HCT116 (cell line): ENCODE measurements around the gene GGNBP2. TPM values are rescaled to one million over a fixed set of nuclear protein-coding genes. Genes with fewer than 3 reads are reported as not detected.
"Not testable (repeated sequence)": the region's sequence is repeated elsewhere in the genome, so short reads cannot be mapped to it uniquely, and the experiment has no call there.

Source experiments
- ATAC-seq: fragments of 200-7000 bp; cut with Tn5 transposase; 2 replicates; pipeline ENCODE4 v1.9.1; 2020; ENCODE audit warnings: mild to moderate bottlenecking, moderate library complexity
- BruUV-seq: library from RNA; stranded (reverse); fragments of 400-500 nt; replicated peaks from 2 replicates; lab custom pipeline; 2021; lab: Mats Ljungman, UMichigan
- CTCF ChIA-PET: fragments of 300-600 bp; sonication (Branson Sonifier 250); formaldehyde crosslinking; loops from one replicate; lab custom pipeline; 2021; ENCODE audit warnings: antibody characterized with exemption; lab: Charles Lee
- POLR2A ChIA-PET: fragments of 300-600, 350-600 bp; sonication (Branson Sonifier 250); formaldehyde crosslinking; loops from one replicate; lab custom pipeline; 2021; ENCODE audit warnings: antibody characterized with exemption; lab: Charles Lee
- RAD21 ChIA-PET, 2 experiments: fragments of 300-600 bp; sonication (Branson Sonifier 250); formaldehyde crosslinking; loops; one replicate each; lab custom pipeline; 2023; ENCODE audit warnings: low total read pairs in 2 of 2; ENCODE audit not compliant: uncharacterized antibody in 2 of 2, unreplicated experiment in 2 of 2, low non-redundant PET in 1 of 2; lab: Charles Lee
- DNase-seq: peaks from one replicate; pipeline ENCODE4 v3.0.0-alpha.2; 2010; ENCODE audit warnings: low read depth, low spot score
- H2AFZ ChIP-seq: fragments of 200-600 bp; shearing (Covaris generic), sonication (generic); 2 replicates; pipeline ENCODE4 v1.6.1; 2017; ENCODE audit warnings: low read depth, mixed run types, mixed read lengths, antibody characterized with exemption, low read length; ENCODE audit not compliant: poor library complexity, severe bottlenecking
- H3K27ac ChIP-seq: 2 replicates; pipeline ENCODE4 v1.5.1; 2012; ENCODE audit warnings: low read depth, low read length
- H3K27me3 ChIP-seq: fragments of 200-600 bp; sonication (generic); 2 replicates; pipeline ENCODE4 v1.6.1; 2016; ENCODE audit warnings: mixed run types, low read length, mixed read lengths; ENCODE audit not compliant: insufficient read depth
- H3K36me3 ChIP-seq, 2 experiments: fragments of 200-500 bp in 1 of 2; fragments of 200-600 bp in 1 of 2; sonication (Bioruptor generic) in 1 of 2; sonication (generic) in 1 of 2; 2 replicates each; pipeline versions ENCODE4 v1.5.1 to v1.6.1; 2014 to 2016; ENCODE audit warnings: low read length in 2 of 2, inconsistent platforms in 1 of 2, mixed read lengths in 1 of 2, mixed run types in 1 of 2; ENCODE audit not compliant: insufficient read depth in 2 of 2, control insufficient read depth in 1 of 2
- H3K4me1 ChIP-seq, 2 experiments: fragments of 200-600 bp in 1 of 2; sonication (generic) in 1 of 2; 2 replicates each; pipeline versions ENCODE4 v1.5.1 to v1.6.1; 2012 to 2017; ENCODE audit warnings: low read length in 2 of 2, inconsistent platforms in 1 of 2, mild to moderate bottlenecking in 1 of 2, mixed read lengths in 1 of 2, mixed run types in 1 of 2, moderate library complexity in 1 of 2; ENCODE audit not compliant: insufficient read depth in 2 of 2, control insufficient read depth in 1 of 2
- H3K4me2 ChIP-seq: fragments of 200-600 bp; sonication (generic); 2 replicates; pipeline ENCODE4 v1.6.1; 2017; ENCODE audit warnings: mixed run types, low read length, mixed read lengths
- H3K4me3 ChIP-seq, 2 experiments: fragments of 200-600 bp in 1 of 2; sonication (generic) in 1 of 2; replicated peaks in 1 of 2; 2 replicates each; pipeline ENCODE4 v1.5.1; 2011 to 2016; ENCODE audit warnings: low read length in 2 of 2, control low read depth in 1 of 2, low read depth in 1 of 2, mild to moderate bottlenecking in 1 of 2, mixed read lengths in 1 of 2, mixed run types in 1 of 2
- H3K79me2 ChIP-seq: fragments of 200-600 bp; sonication (generic); 2 replicates; pipeline ENCODE4 v1.6.1; 2017; ENCODE audit warnings: mild to moderate bottlenecking, mixed run types, low read length, moderate library complexity, mixed read lengths; ENCODE audit not compliant: insufficient read depth
- H3K9ac ChIP-seq: fragments of 200-600 bp; sonication (generic); 2 replicates; pipeline ENCODE4 v1.6.1; 2016; ENCODE audit warnings: low read length, mixed read lengths
- H3K9me2 ChIP-seq: fragments of 200-600 bp; sonication (generic), shearing (Covaris generic); 2 replicates; pipeline ENCODE4 v1.6.1; 2017; ENCODE audit warnings: mixed run types, mild to moderate bottlenecking, moderate library complexity; ENCODE audit not compliant: insufficient read depth
- H3K9me3 ChIP-seq, 2 experiments: fragments of 200-500 bp in 1 of 2; fragments of 200-600 bp in 1 of 2; sonication (Bioruptor generic) in 1 of 2; sonication (generic) in 1 of 2; 2 replicates each; pipeline ENCODE4 v1.6.1; 2014 to 2017; ENCODE audit warnings: low read length in 2 of 2, mixed read lengths in 2 of 2, inconsistent platforms in 1 of 2, low read depth in 1 of 2, mild to moderate bottlenecking in 1 of 2, mixed run types in 1 of 2, moderate library complexity in 1 of 2; ENCODE audit not compliant: control insufficient read depth in 1 of 2, insufficient read depth in 1 of 2
- H4K20me1 ChIP-seq: fragments of 200-600 bp; sonication (generic), shearing (Covaris generic); 2 replicates; pipeline ENCODE4 v1.6.1; 2017; ENCODE audit warnings: mixed run types, mild to moderate bottlenecking, moderate library complexity; ENCODE audit not compliant: insufficient read depth
- CBX3 ChIP-seq: IDR thresholded peaks from 2 replicates; pipeline ENCODE4 v1.6.1; 2012; ENCODE audit warnings: low read depth
- EZH2 ChIP-seq: fragments of 200-600 bp; sonication (generic); IDR thresholded peaks from 2 replicates; pipeline ENCODE4 v1.6.1; 2017; ENCODE audit warnings: antibody characterized with exemption, mixed run types
- POLR2AphosphoS5 ChIP-seq: IDR thresholded peaks from 2 replicates; pipeline ENCODE4 v1.6.1; 2011; ENCODE audit warnings: mild to moderate bottlenecking, low read depth, low read length, moderate library complexity
- RAD21 ChIP-seq: IDR thresholded peaks from 2 replicates; pipeline ENCODE4 v1.6.1; 2012; ENCODE audit warnings: low read depth, mild to moderate bottlenecking
- intact Hi-C: fragments of 100-400 bp; cut with micrococcal nuclease; formaldehyde crosslinking; loops from 2 replicates; pipeline ENCODE4 v1.10.0; 2022
- total RNA-seq: library from RNA; stranded (reverse); gene quantifications from one replicate; pipeline ENCODE4 v1.2.1, GENCODE V29; 2021; ENCODE audit not compliant: unreplicated experiment
- TF ChIP-seq, protein P1 (sequence below), 3 experiments: fragments of 200-600 bp in 1 of 3; sonication (generic) in 1 of 3; IDR thresholded peaks in 2 of 3; conservative IDR thresholded peaks in 1 of 3; 2 replicates each; pipeline ENCODE4 v1.5.1; 2012 to 2017; ENCODE audit warnings: low read depth in 2 of 3, low read length in 2 of 3, antibody characterized with exemption in 1 of 3, borderline replicate concordance in 1 of 3, control low read depth in 1 of 3, mild to moderate bottlenecking in 1 of 3, mixed read lengths in 1 of 3, mixed run types in 1 of 3, moderate library complexity in 1 of 3; ENCODE audit not compliant: insufficient read depth in 1 of 3

The GGNBP2 gene
- total RNA-seq, 1 experiment from 2014 or later: 58.2 TPM

DNA sequence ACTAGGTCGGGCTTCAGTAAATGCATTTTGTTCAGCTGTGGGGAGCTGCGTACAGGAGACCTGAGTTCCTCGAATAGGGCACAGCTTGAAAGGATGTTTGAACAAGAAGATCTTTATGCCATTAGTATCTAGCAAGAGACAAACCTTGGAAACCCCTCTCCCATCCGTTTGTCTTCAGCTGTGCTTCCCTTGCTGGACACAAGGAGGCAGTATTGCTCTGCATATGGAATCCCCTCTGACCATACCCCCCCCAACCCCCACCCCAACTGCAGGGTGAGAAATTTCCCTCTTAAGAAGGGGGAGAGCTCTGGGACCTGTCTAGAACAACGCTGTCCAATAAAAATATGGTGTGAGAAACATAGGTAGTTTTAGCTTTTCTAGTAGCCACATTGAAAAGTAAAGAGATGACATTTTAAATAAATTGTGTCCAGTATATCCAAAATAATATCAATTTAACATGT is 58.2 kb downstream of the GGNBP2 start:
- intact Hi-C loops: loop anchor here (5.0 kb wide), 1 partner anchor 56 kb away; no protein-coding TSS in a partner anchor
- DNase-seq: peak; percentile 58
- no peaks in the 10 kb centered on the region for H3K27me3 ChIP-seq
- TF ChIP-seq, protein P1, sequence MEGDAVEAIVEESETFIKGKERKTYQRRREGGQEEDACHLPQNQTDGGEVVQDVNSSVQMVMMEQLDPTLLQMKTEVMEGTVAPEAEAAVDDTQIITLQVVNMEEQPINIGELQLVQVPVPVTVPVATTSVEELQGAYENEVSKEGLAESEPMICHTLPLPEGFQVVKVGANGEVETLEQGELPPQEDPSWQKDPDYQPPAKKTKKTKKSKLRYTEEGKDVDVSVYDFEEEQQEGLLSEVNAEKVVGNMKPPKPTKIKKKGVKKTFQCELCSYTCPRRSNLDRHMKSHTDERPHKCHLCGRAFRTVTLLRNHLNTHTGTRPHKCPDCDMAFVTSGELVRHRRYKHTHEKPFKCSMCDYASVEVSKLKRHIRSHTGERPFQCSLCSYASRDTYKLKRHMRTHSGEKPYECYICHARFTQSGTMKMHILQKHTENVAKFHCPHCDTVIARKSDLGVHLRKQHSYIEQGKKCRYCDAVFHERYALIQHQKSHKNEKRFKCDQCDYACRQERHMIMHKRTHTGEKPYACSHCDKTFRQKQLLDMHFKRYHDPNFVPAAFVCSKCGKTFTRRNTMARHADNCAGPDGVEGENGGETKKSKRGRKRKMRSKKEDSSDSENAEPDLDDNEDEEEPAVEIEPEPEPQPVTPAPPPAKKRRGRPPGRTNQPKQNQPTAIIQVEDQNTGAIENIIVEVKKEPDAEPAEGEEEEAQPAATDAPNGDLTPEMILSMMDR (IDR thresholded peaks at IDR 0.05 in 2 of 3, conservative IDR thresholded peaks at IDR 0.05 in 1 of 3; ENCODE audit: borderline replicate concordance in 1 of 3, insufficient read depth in 1 of 3, low read depth in 2 of 3, low read length in 2 of 3): peak; percentile 38 to 78 (median 71); a peak in 5 of 6 replicates
- TF ChIP-seq EZH2 (no peak), POLR2AphosphoS5 (peak; percentile 17; the same call in 1 of the 2 replicates), CBX3 (no peak), RAD21 (peak; percentile 64)
- TF ChIP-seq, all 23 proteins: peak for 3
- Histone ChIP-seq H3K9me3 (no peaks in the 10 kb centered on the region), H3K27ac (peak overlapping the region; percentile 81), H3K4me3 (peak overlapping the region; percentile 91 to 98), H3K36me3 (peaks cover 0 to 17% of the 10 kb centered on the region in 2 experiments; a peak in 2 of 4 replicates), H3K9ac (peak overlapping the region; percentile 99), H3K4me1 (peaks cover 7 to 27% of the 10 kb centered on the region in 2 experiments; a peak in 3 of 4 replicates), H2AFZ (no peak overlapping the region), H3K4me2 (peak overlapping the region; percentile 100), H3K79me2 (peaks cover 47% of the 10 kb centered on the region), H3K9me2 (no peaks in the 10 kb centered on the region), H4K20me1 (no peaks in the 10 kb centered on the region)
- CTCF ChIA-PET: interaction anchor here (0.6 to 3.7 kb wide), 21 partner anchors 8 to 859 kb away, joined by 3 to 20 read pairs (median 4); partner anchors contain the start of gene DHRS11
- RAD21 ChIA-PET: interaction anchor here in 1 of 2 experiments (0.6 to 2.0 kb wide), 2 partner anchors 57 to 135 kb away, joined by 3 to 5 read pairs; no protein-coding TSS in a partner anchor
- POLR2A ChIA-PET: interaction anchor here (0.6 kb wide), 1 partner anchor 51 kb away, joined by 6 read pairs; no protein-coding TSS in a partner anchor
- ATAC-seq: peak; percentile 29
- no TSS peak for BruUV-seq

DNA sequence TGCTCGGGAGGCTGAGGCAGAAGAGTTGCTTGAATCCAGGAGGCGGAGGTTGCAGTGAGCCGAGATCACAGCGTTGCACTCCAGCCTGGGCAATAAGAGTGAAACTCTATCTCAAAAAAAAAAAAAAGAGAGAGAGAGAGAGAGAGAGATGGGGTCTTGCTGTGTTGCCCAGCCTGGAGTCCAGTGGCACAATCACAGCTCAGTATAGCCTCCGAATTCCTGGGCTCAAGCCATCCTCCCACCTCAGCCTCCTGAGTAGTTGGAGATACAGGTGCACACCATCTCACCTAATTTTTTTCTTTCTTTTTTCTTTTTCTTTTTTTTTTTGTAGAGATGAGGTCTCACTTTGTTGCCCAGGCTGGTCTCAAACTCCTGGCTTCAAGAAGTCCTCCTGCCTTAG is 60.3 kb downstream of the GGNBP2 start:
- H3K4me3 ChIP-seq, DNase-seq, H2AFZ ChIP-seq, H4K20me1 ChIP-seq, H3K27me3 ChIP-seq, H3K4me2 ChIP-seq, H3K27ac ChIP-seq, CTCF ChIA-PET, ATAC-seq, BruUV-seq, RAD21 ChIA-PET, H3K9me2 ChIP-seq, intact Hi-C loops, H3K9me3 ChIP-seq, POLR2A ChIA-PET, H3K9ac ChIP-seq: not testable (repeated sequence)
- H3K36me3 ChIP-seq: peaks cover 0 to 16% of the 10 kb centered on the region in 2 experiments; a peak in 1 of 4 replicates
- peaks cover 22 to 43% of the 10 kb centered on the region in 2 experiments; a peak in 3 of 4 replicates for H3K4me1 ChIP-seq
- H3K79me2 ChIP-seq: peaks cover 47% of the 10 kb centered on the region
